WI38 (cell line): ENCODE results near the gene TULP1.

ENCODE experiments used
- H3K4me3 ChIP-seq: 2 replicates; pipeline ENCODE4 v1.5.1; 2011; ENCODE audit warnings: low read depth, mild to moderate bottlenecking, control low read depth, low read length
- CTCF ChIP-seq: IDR thresholded peaks from 2 replicates; pipeline ENCODE4 v1.5.1; 2012; ENCODE audit warnings: low read depth, mild to moderate bottlenecking, control low read depth, low read length

Gene TULP1

GRCh38 chr6:35449287-35449881 lies 63.3 kb downstream of the TULP1 start:
- TF ChIP-seq CTCF, result peak; percentile 56
- no peak overlapping the region for H3K4me3 ChIP-seq

GRCh38 chr6:35448191-35448590 lies 64.5 kb downstream of the TULP1 start:
- H3K4me3 ChIP-seq, result no peak overlapping the region
- TF ChIP-seq CTCF, result no peak
